ENCODE results near the gene RTF2. TPM values are rescaled to one million over a fixed set of nuclear protein-coding genes. Genes with fewer than 3 reads are reported as not detected.
A peak's percentile ranks its signal among the peaks of the same experiment; 100 is the strongest.
"Not testable (repeated sequence)": the region's sequence is repeated elsewhere in the genome, so short reads cannot be mapped to it uniquely, and the experiment has no call there.

Gene RTF2
- total and polyA plus RNA-seq, 4 experiments from 2014 or later = 66.0 to 129 (median 94.9) TPM

- POLR2A ChIA-PET (ENCODE audit: partially characterized antibody) = no interaction called here
- H3K36me3 ChIP-seq (ENCODE audit: insufficient read depth, low read length) = no peaks in the 10 kb centered on the region
- no peak overlapping the region for H3K4me3 ChIP-seq (ENCODE audit: low read length in 2 of 2)
- Mint-ChIP-seq H3K9me3 (no peaks in the 10 kb centered on the region), H3K27ac (peak overlapping the region in 1 of 7 donors; percentile 53), H3K27me3 (peaks cover 0 to 1% of the 10 kb centered on the region in 2 donors), H3K4me3 (no peak overlapping the region), H3K36me3 (no peaks in the 10 kb centered on the region), H3K4me1 (no peaks in the 10 kb centered on the region)
- H3K27me3 ChIP-seq (ENCODE audit: insufficient read depth, low read length) = no peaks in the 10 kb centered on the region
- no peaks in the 10 kb centered on the region for H3K9me3 ChIP-seq (ENCODE audit: control insufficient read depth in 1 of 2, low read length in 2 of 2)
- no peak overlapping the region for H3K27ac ChIP-seq (ENCODE audit: low read depth, low read length)
- H3K4me1 ChIP-seq (ENCODE audit: insufficient read depth, low read length) = no peaks in the 10 kb centered on the region
- CTCF ChIA-PET (ENCODE audit: partially characterized antibody) = interaction anchor here (1.0 to 3.7 kb wide), 13 partner anchors 8 to 1044 kb away, joined by 3 to 20 read pairs (median 6); no protein-coding TSS in a partner anchor
- intact Hi-C loops (cut with micrococcal nuclease) = no loop called here
- no peak for DNase-seq
Observed at GRCh38 chr20:56551571-56551970, 83.1 kb downstream of the RTF2 start.

GRCh38 chr20:56552911-56553629, 84.6 kb downstream of the RTF2 start:
- intact Hi-C loops (cut with micrococcal nuclease) = no loop called here
- Mint-ChIP-seq H3K4me1 (no peaks in the 10 kb centered on the region), H3K36me3 (no peaks in the 10 kb centered on the region)

GRCh38 chr20:56554869-56555268, 86.4 kb downstream of the RTF2 start:
- Mint-ChIP-seq H3K27ac (no peak overlapping the region), H3K4me3 (no peak overlapping the region), H3K36me3 (no peaks in the 10 kb centered on the region), H3K27me3 (no peaks in the 10 kb centered on the region), H3K4me1 (no peaks in the 10 kb centered on the region), H3K9me3 (no peaks in the 10 kb centered on the region)
- ChIA-PET POLR2A (ENCODE audit: partially characterized antibody) (no interaction called here), CTCF (ENCODE audit: partially characterized antibody) (no interaction called here)
- H3K4me1 ChIP-seq (ENCODE audit: insufficient read depth, low read length) = no peaks in the 10 kb centered on the region
- DNase-seq = no peak
- H3K27ac ChIP-seq (ENCODE audit: low read depth, low read length) = no peak overlapping the region
- intact Hi-C loops (cut with micrococcal nuclease) = no loop called here
- H3K27me3 ChIP-seq (ENCODE audit: insufficient read depth, low read length) = no peaks in the 10 kb centered on the region
- no peaks in the 10 kb centered on the region for H3K9me3 ChIP-seq (ENCODE audit: control insufficient read depth in 1 of 2, low read length in 2 of 2)
- no peaks in the 10 kb centered on the region for H3K36me3 ChIP-seq (ENCODE audit: insufficient read depth, low read length)
- no peak overlapping the region for H3K4me3 ChIP-seq (ENCODE audit: low read length in 2 of 2)

More at GRCh38 chr20:56552911-56553629, 84.6 kb downstream of the RTF2 start:
- Mint-ChIP-seq H3K9me3 (no peaks in the 10 kb centered on the region), H3K27ac (no peak overlapping the region), H3K4me3 (no peak overlapping the region), H3K27me3 (peaks cover 0 to 1% of the 10 kb centered on the region in 2 donors)
- H3K27ac ChIP-seq (ENCODE audit: low read depth, low read length) = no peak overlapping the region
- no peaks in the 10 kb centered on the region for H3K27me3 ChIP-seq (ENCODE audit: insufficient read depth, low read length)
- DNase-seq = no peak
- ChIA-PET POLR2A (ENCODE audit: partially characterized antibody) (no interaction called here), CTCF (ENCODE audit: partially characterized antibody) (no interaction called here)
- no peak overlapping the region for H3K4me3 ChIP-seq (ENCODE audit: low read length in 2 of 2)
- H3K36me3 ChIP-seq (ENCODE audit: insufficient read depth, low read length) = no peaks in the 10 kb centered on the region
- H3K9me3 ChIP-seq (ENCODE audit: control insufficient read depth in 1 of 2, low read length in 2 of 2) = no peaks in the 10 kb centered on the region
- no peaks in the 10 kb centered on the region for H3K4me1 ChIP-seq (ENCODE audit: insufficient read depth, low read length)

- intact Hi-C loops (cut with micrococcal nuclease) = no loop called here
- no peak overlapping the region for H3K27ac ChIP-seq (ENCODE audit: low read depth, low read length)
- H3K4me3 ChIP-seq (ENCODE audit: low read length in 2 of 2) = no peak overlapping the region
- H3K4me1 Mint-ChIP-seq = no peaks in the 10 kb centered on the region
- no peaks in the 10 kb centered on the region for H3K36me3 Mint-ChIP-seq
- H3K27me3 ChIP-seq (ENCODE audit: insufficient read depth, low read length) = no peaks in the 10 kb centered on the region
- H3K4me1 ChIP-seq (ENCODE audit: insufficient read depth, low read length) = no peaks in the 10 kb centered on the region
- H3K9me3 Mint-ChIP-seq = no peaks in the 10 kb centered on the region
- DNase-seq = no peak
- no peaks in the 10 kb centered on the region for H3K27me3 Mint-ChIP-seq
- no peaks in the 10 kb centered on the region for H3K36me3 ChIP-seq (ENCODE audit: insufficient read depth, low read length)
- ChIA-PET POLR2A (ENCODE audit: partially characterized antibody) (no interaction called here), CTCF (ENCODE audit: partially characterized antibody) (interaction anchor here (2.6 kb wide), 1 partner anchor 8 kb away, joined by 13 read pairs; no protein-coding TSS in a partner anchor)
- no peaks in the 10 kb centered on the region for H3K9me3 ChIP-seq (ENCODE audit: control insufficient read depth in 1 of 2, low read length in 2 of 2)
- no peak overlapping the region for H3K4me3 Mint-ChIP-seq
- no peak overlapping the region for H3K27ac Mint-ChIP-seq
Observed at GRCh38 chr20:56558968-56559367, 90.5 kb downstream of the RTF2 start.

GRCh38 chr20:56564526-56564925, 96.1 kb downstream of the RTF2 start:
- H3K27me3 Mint-ChIP-seq; H3K36me3 ChIP-seq (ENCODE audit: insufficient read depth, low read length); intact Hi-C loops (cut with micrococcal nuclease); H3K9me3 Mint-ChIP-seq; H3K4me1 Mint-ChIP-seq; H3K27ac ChIP-seq (ENCODE audit: low read depth, low read length); H3K9me3 ChIP-seq (ENCODE audit: control insufficient read depth in 1 of 2, low read length in 2 of 2); DNase-seq; H3K4me1 ChIP-seq (ENCODE audit: insufficient read depth, low read length); H3K4me3 Mint-ChIP-seq; H3K27ac Mint-ChIP-seq; H3K4me3 ChIP-seq (ENCODE audit: low read length in 2 of 2); H3K36me3 Mint-ChIP-seq; H3K27me3 ChIP-seq (ENCODE audit: insufficient read depth, low read length); POLR2A ChIA-PET (ENCODE audit: partially characterized antibody): not testable (repeated sequence)
- CTCF ChIA-PET (ENCODE audit: partially characterized antibody) = interaction anchor here (1.1 kb wide), 1 partner anchor 13 kb away, joined by 6 read pairs; no protein-coding TSS in a partner anchor

GRCh38 chr20:56565511-56565910, 97.1 kb downstream of the RTF2 start:
- no peaks in the 10 kb centered on the region for H3K36me3 Mint-ChIP-seq

GRCh38 chr20:56566621-56567020, 98.2 kb downstream of the RTF2 start:
- intact Hi-C loops (cut with micrococcal nuclease) = no loop called here

More at GRCh38 chr20:56565511-56565910, 97.1 kb downstream of the RTF2 start:
- Histone ChIP-seq H3K27me3 (ENCODE audit: insufficient read depth, low read length) (no peaks in the 10 kb centered on the region), H3K4me1 (ENCODE audit: insufficient read depth, low read length) (no peaks in the 10 kb centered on the region), H3K36me3 (ENCODE audit: insufficient read depth, low read length) (no peaks in the 10 kb centered on the region), H3K27ac (ENCODE audit: low read depth, low read length) (no peak overlapping the region), H3K9me3 (ENCODE audit: control insufficient read depth in 1 of 2, low read length in 2 of 2) (no peaks in the 10 kb centered on the region), H3K4me3 (ENCODE audit: low read length in 2 of 2) (no peak overlapping the region)
- Mint-ChIP-seq H3K27ac (no peak overlapping the region), H3K4me3 (no peak overlapping the region), H3K27me3 (peaks cover 6 to 8% of the 10 kb centered on the region in 2 donors), H3K4me1 (no peaks in the 10 kb centered on the region), H3K9me3 (no peaks in the 10 kb centered on the region)
- intact Hi-C loops (cut with micrococcal nuclease) = no loop called here
- POLR2A ChIA-PET (ENCODE audit: partially characterized antibody) = no interaction called here
- no peak for DNase-seq
- CTCF ChIA-PET (ENCODE audit: partially characterized antibody) = interaction anchor here (1.1 kb wide), 1 partner anchor 14 kb away, joined by 6 read pairs; no protein-coding TSS in a partner anchor

More at GRCh38 chr20:56566621-56567020, 98.2 kb downstream of the RTF2 start:
- Mint-ChIP-seq H3K4me3 (no peak overlapping the region), H3K27me3 (peaks cover 8 to 10% of the 10 kb centered on the region in 2 donors), H3K4me1 (no peaks in the 10 kb centered on the region), H3K36me3 (no peaks in the 10 kb centered on the region), H3K27ac (no peak overlapping the region), H3K9me3 (peaks cover 0 to 2% (median 0%) of the 10 kb centered on the region in 8 donors)
- ChIA-PET POLR2A (ENCODE audit: partially characterized antibody) (no interaction called here), CTCF (ENCODE audit: partially characterized antibody) (interaction anchor here (0.6 kb wide), 1 partner anchor 9 kb away, joined by 3 read pairs; no protein-coding TSS in a partner anchor)
- Histone ChIP-seq H3K9me3 (ENCODE audit: control insufficient read depth in 1 of 2, low read length in 2 of 2) (no peaks in the 10 kb centered on the region), H3K27me3 (ENCODE audit: insufficient read depth, low read length) (no peaks in the 10 kb centered on the region), H3K4me1 (ENCODE audit: insufficient read depth, low read length) (no peaks in the 10 kb centered on the region), H3K27ac (ENCODE audit: low read depth, low read length) (no peak overlapping the region), H3K4me3 (ENCODE audit: low read length in 2 of 2) (no peak overlapping the region), H3K36me3 (ENCODE audit: insufficient read depth, low read length) (no peaks in the 10 kb centered on the region)
- DNase-seq = no peak

All from CD4-positive, alpha-beta memory T cell (primary cell).